Adipocyte (in vitro differentiated cells): Measurements from ENCODE around the gene SEMA4D.

Experiments
- DNase-seq: peaks from one replicate; pipeline ENCODE4 v3.0.0-alpha.2; 2015; ENCODE audit warnings: low read depth
- H3K27me3 ChIP-seq: replicated peaks from 2 replicates; pipeline ENCODE4 v1.7.0; 2013; ENCODE audit warnings: mild to moderate bottlenecking, low read length, moderate library complexity; ENCODE audit not compliant: control insufficient read depth, insufficient read depth
- H3K36me3 ChIP-seq: 2 replicates; pipeline ENCODE4 v1.7.0; 2013; ENCODE audit warnings: low read length, mild to moderate bottlenecking, moderate library complexity; ENCODE audit not compliant: control insufficient read depth, insufficient read depth, severe bottlenecking
- H3K4me1 ChIP-seq: 2 replicates; pipeline ENCODE4 v1.7.0; 2013; ENCODE audit warnings: mild to moderate bottlenecking, low read length, moderate library complexity; ENCODE audit not compliant: control insufficient read depth, insufficient read depth
- H3K4me3 ChIP-seq: 2 replicates; pipeline ENCODE4 v1.7.0; 2013; ENCODE audit warnings: mild to moderate bottlenecking, low read length, moderate library complexity
- H3K9ac ChIP-seq: 2 replicates; pipeline ENCODE4 v1.7.0; 2013; ENCODE audit warnings: mild to moderate bottlenecking, low read length, moderate library complexity
- H3K9me3 ChIP-seq: 2 replicates; pipeline ENCODE4 v1.7.0; 2013; ENCODE audit warnings: mild to moderate bottlenecking, low read length, moderate library complexity; ENCODE audit not compliant: control insufficient read depth

SEMA4D gene

DNA sequence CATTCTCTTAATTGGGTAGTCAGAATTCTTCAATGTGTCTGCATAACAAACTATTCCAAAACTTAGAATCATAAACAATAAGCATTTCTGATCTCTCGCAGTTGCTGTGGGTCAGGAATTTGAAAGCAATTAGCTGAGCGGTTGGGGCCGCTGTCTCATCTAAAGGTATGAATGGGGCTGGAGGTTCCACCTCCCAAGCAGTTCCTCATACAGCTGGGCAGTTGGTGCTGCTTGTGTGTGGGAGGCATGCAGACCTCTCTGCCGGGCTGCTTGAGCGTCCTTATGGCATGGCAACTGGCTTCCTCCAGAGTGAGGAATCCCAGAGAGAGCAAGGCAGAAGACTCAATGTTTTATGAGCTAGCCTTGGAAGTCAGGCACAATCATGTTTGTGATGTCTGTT, 30.2 kb upstream of the SEMA4D start:
- Histone ChIP-seq H3K4me1 (no peaks in the 10 kb centered on the region), H3K27me3 (peaks cover 67% of the 10 kb centered on the region), H3K9ac (no peak overlapping the region), H3K36me3 (no peaks in the 10 kb centered on the region), H3K4me3 (no peak overlapping the region), H3K9me3 (peaks cover 9% of the 10 kb centered on the region)
- DNase-seq, result no peak

DNA sequence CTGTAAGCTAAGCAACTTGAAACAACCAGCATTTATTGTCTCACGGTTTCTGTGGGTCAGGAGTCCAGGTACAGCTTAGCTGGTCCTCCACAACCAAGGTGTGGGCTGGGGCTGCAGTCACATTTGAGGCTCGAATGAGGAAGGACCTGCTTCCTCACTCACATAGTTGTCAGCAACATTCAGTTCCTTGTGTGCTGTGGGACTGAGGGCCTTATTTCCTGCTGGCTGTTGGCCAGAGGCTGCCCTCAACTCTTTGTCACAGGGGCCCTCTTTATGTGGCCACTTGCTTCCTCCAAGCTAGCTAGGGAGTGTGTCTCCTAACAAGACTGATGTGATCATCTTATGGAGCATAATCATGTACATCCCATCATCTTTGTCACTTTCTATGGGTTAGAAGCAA, 29.2 kb upstream of the SEMA4D start:
- no peaks in the 10 kb centered on the region for H3K36me3 ChIP-seq
- peaks cover 63% of the 10 kb centered on the region for H3K27me3 ChIP-seq
- no peak overlapping the region for H3K4me3 ChIP-seq
- peaks cover 9% of the 10 kb centered on the region for H3K9me3 ChIP-seq
- H3K9ac ChIP-seq, result no peak overlapping the region
- no peaks in the 10 kb centered on the region for H3K4me1 ChIP-seq
- DNase-seq, result no peak

DNA sequence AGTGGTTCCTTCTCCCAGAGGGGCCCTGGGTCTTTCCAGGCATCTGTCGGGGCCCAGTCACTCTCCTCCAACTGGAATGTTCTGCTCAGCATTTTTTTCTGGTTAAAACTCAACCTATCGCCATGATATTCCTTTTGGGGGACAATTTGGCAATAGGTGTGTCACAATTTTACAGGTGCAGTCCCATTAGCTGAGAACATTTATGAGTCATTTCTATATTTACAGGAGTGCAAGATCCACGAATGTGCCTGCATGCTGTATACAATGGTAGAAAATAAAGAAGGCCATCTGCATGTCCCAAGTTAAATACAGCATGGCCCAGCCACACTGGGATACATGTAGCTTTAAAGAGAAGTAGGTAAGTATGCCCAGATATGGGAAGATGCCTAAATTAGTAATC, 28.8 kb upstream of the SEMA4D start:
- Histone ChIP-seq H3K27me3 (peaks cover 62% of the 10 kb centered on the region), H3K36me3 (no peaks in the 10 kb centered on the region), H3K4me3 (no peak overlapping the region), H3K9me3 (peaks cover 9% of the 10 kb centered on the region), H3K4me1 (no peaks in the 10 kb centered on the region), H3K9ac (no peak overlapping the region)
- no peak for DNase-seq

DNA sequence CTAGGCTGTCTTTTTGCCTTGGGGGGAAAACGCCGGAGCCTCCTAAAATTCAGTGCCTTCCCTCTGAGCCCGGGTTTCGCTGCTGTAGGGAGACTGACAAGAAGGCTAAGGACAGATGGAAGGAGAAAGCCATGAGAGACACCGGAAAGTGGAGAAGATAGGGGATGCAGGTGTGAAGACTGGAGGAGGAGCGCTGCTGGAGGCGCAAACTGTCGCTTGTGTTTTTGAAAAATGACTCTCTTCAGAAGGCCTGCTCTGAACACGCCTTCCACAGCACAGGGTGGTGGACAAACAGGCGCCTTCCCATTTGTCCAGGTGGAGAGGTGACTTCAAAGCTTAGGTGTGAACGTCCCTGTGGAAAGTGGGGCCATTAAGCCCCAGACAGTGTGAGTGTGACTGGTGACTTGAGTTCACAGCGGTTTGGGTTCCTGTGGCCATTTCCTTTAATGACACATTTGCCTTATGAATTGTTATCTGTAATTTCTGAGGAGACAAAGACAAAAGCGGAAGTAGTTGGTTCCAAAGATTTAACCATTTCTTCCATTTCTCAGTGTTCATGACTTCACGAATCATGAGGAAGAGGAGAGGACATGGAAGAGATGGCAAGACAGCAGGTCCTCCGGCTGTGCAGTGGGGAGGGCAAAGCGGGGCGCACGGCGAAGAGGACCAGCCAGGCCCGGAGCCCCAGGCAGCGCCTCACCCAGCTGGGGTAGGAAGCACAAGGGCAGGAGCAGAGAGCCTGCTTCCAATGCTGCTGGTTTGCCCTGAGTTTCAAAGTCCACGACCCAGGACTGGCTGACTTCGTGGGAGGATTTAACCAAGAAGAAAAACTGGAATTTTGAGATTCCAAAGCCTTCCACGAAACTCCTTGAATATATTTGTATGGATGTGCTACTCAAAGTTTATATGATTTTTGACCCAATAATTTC, 27.8 kb upstream of the SEMA4D start:
- H3K9ac ChIP-seq, result no peak overlapping the region
- no peaks in the 10 kb centered on the region for H3K36me3 ChIP-seq
- H3K4me1 ChIP-seq, result no peaks in the 10 kb centered on the region
- no peak for DNase-seq
- H3K27me3 ChIP-seq, result peaks cover 62% of the 10 kb centered on the region
- H3K4me3 ChIP-seq, result no peak overlapping the region
- peaks cover 6% of the 10 kb centered on the region for H3K9me3 ChIP-seq

DNA sequence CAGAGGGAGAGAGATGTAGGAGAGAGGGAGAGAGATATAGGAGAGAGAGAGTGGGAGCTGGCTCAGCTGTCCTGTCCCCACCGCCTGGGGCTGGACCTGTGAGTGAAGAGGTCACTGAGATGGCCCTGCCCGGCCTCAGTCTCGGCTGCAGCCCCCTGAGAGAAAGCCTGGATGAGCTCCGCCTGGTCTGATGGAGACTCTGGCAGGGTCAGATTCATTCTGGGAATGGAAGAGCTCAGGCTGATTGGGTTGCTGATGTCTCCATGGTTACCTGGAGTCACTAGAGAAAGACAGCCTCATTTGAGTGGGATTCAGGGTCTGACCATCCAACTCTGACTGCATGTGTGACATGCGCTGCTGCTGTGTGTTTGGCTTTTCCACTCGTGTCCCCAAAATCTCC, 27.1 kb upstream of the SEMA4D start:
- Histone ChIP-seq H3K4me3 (no peak overlapping the region), H3K4me1 (no peaks in the 10 kb centered on the region), H3K27me3 (peaks cover 56% of the 10 kb centered on the region), H3K9ac (no peak overlapping the region), H3K9me3 (peaks cover 6% of the 10 kb centered on the region), H3K36me3 (no peaks in the 10 kb centered on the region)
- DNase-seq, result no peak

DNA sequence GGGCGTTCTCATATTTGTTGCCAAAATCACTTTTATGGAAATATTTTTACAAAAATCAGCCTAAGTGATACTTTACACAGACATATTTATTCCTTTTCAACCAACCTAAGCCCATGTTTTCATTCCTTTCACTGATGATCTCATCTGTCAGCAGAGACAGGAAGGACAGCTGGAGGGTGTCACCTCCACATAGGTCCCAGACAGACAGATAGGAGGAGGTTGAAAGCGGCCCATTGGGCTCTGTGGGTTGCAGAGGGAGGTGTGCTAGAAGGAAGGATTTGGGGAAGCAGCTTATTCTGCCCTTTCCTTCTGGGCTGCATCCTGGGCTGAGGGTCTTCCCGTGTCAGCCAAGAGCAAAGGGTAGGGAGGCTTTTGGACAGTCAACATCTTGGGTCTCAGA, 26.0 kb upstream of the SEMA4D start:
- H3K9me3 ChIP-seq, result peaks cover 6% of the 10 kb centered on the region
- H3K36me3 ChIP-seq, result no peaks in the 10 kb centered on the region
- peaks cover 47% of the 10 kb centered on the region for H3K27me3 ChIP-seq
- H3K9ac ChIP-seq, result no peak overlapping the region
- H3K4me3 ChIP-seq, result no peak overlapping the region
- no peaks in the 10 kb centered on the region for H3K4me1 ChIP-seq
- DNase-seq, result no peak

DNA sequence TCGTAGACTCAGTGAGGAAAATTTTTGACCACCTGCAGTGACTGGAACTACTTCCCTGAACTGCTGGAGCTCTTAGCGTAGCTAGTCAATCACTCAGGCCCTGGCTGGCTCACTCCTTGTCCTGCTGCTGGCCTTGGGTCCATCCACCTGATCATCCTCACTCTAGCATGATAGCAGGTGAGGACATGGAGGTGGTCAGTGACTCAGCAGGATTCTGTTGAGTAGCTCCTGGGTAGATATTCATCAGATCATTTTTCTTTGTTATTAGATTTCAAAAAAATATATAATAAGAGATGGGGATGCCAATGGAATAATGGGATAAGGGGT, 25.0 kb upstream of the SEMA4D start:
- no peak for DNase-seq
- Histone ChIP-seq H3K36me3 (no peaks in the 10 kb centered on the region), H3K27me3 (peaks cover 41% of the 10 kb centered on the region), H3K4me3 (no peak overlapping the region), H3K9ac (no peak overlapping the region), H3K9me3 (no peaks in the 10 kb centered on the region), H3K4me1 (no peaks in the 10 kb centered on the region)

DNA sequence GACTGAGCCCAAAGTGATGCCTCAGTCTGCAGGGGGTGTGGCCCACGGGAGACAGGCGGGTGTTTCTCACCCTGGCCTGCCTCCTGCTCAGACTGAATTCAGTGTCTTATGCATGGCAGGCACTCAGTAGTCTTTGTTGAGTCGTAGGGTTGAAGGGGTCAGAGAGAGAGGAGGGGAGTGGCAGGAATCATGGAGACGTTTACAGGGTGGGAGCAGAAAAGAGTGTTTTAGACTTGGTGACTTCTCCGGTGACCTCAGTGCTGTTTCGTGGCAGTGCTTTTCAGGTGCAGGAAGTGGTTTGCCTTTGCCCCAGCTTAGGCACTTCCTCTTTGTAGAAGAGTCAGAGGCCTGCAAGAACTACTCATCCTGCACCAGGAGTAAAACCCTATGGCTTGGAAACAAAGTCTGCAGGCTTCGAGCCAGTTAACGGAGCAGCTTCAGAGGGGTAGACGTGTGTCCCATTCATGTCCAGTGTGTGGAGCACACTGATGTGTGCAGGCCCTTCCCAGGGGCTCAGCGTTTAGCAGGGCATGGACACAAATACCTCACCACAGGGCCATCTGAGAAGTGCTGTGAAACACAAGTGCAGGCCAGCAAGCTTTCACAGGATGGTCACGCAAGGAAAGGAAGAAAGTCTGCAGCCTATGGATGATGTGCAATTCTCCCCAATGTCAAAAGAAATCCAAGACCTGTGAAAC, 24.5 kb upstream of the SEMA4D start:
- H3K9me3 ChIP-seq, result no peaks in the 10 kb centered on the region
- no peak overlapping the region for H3K9ac ChIP-seq
- no peaks in the 10 kb centered on the region for H3K4me1 ChIP-seq
- H3K4me3 ChIP-seq, result no peak overlapping the region
- H3K36me3 ChIP-seq, result no peaks in the 10 kb centered on the region
- peaks cover 37% of the 10 kb centered on the region for H3K27me3 ChIP-seq
- no peak for DNase-seq

DNA sequence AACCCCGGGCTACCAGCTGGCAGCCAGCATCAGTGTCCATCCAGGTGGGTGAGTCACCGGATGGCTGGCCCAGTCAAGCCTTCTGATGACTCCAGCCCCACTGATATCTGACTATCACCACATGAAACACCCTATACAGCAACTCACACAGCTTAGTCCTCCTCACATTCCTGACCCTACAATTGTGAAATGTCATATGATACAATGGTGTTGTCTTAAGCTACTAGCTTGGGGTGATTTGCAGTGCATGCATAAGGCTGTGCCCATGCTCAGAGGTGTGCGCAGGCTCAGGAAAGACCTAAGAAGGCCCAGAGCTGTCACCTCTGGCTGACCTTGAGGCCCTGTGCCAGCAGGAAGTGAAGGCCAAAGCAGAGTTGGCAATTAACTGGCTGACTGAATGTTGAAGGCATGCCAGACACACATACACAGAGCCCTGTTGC, 21.5 kb upstream of the SEMA4D start:
- no peaks in the 10 kb centered on the region for H3K4me1 ChIP-seq
- H3K9ac ChIP-seq, result no peak overlapping the region
- no peak for DNase-seq
- no peaks in the 10 kb centered on the region for H3K9me3 ChIP-seq
- H3K27me3 ChIP-seq, result peaks cover 8% of the 10 kb centered on the region
- no peaks in the 10 kb centered on the region for H3K36me3 ChIP-seq
- no peak overlapping the region for H3K4me3 ChIP-seq

DNA sequence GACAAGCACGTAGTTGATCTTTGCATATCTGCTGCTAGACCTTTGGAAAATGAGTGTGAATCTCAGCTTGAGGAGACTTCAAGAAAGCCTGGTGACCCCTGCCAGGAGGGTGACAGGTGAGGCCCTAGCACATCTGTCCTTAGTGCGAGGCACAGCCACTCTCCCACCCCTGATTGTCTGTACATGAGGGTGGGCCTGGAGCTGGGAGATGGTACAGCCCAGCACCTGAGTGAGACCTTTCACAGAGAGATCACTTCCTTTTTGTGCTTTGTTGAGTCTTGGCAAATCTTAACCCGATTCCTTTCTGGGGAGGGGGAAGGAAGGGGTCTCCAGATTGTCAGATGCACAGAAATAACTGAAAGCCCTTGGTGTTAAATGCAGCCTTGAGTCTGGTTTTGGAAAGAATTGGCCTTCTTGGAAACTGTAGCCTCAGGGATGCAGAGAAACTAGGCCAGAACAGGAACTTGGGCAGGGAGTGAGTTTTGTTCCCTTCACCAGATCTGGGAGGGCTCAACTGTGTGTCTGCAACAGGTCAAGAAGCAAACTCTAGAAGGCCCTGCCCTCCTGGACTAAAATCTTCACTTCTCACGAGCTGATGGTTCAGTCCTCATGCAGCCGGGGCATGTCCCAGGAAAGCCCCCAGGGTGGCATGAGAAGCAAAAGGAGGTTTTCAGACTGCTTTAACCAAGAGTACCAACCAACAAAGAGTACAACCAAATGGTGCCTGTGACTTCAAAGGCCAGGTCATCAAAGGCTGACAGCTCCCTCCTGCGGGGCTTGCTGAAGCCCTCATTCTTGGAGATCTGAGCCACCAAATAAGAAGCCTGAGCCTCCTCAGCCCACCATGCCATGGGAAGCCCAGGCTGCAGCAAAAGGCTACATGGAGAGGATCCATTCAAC, 20.8 kb upstream of the SEMA4D start:
- Histone ChIP-seq H3K9ac (no peak overlapping the region), H3K4me3 (no peak overlapping the region), H3K4me1 (no peaks in the 10 kb centered on the region), H3K9me3 (no peaks in the 10 kb centered on the region), H3K36me3 (no peaks in the 10 kb centered on the region), H3K27me3 (peaks cover 2% of the 10 kb centered on the region)
- DNase-seq, result no peak

DNA sequence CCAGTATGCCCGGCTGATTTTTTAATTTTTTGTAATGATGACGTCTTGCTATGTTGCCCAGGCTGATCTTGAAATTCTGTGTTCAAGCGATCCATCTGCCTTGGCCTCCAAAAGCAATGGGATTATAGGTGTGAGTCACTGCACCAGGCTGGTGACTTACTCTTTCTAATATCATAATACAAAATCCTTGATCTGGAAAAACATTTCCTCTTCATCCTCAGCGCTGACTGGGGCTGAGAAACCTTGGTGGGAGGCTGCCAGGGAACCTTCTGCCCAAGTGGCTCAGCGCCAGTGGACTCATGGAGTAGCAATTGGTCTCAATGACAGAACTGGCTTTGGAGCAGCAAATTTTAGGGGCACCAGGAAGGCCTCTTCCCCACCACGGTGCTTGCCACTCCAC, 17.5 kb upstream of the SEMA4D start:
- no peaks in the 10 kb centered on the region for H3K4me1 ChIP-seq
- peaks cover 19% of the 10 kb centered on the region for H3K27me3 ChIP-seq
- no peak overlapping the region for H3K9ac ChIP-seq
- DNase-seq, result no peak
- H3K36me3 ChIP-seq, result no peaks in the 10 kb centered on the region
- H3K9me3 ChIP-seq, result no peaks in the 10 kb centered on the region
- no peak overlapping the region for H3K4me3 ChIP-seq
